ENCODE data around the gene MXD4.

GRCh38 chr4:2251073-2251794 lies 10.7 kb downstream of the MXD4 start:
- TF ChIP-seq CTCF (IDR thresholded peaks at IDR 0.05) (no peak), EZH2 (IDR thresholded peaks at IDR 0.05; ENCODE audit: borderline replicate concordance, insufficient read depth, low read depth, low read length, poor library complexity, severe bottlenecking) (no peak)

All from B cell (primary cell).